Esophagus muscularis mucosa (tissue), 4 donors: ENCODE results near the gene BANK1. TPM values are rescaled to one million over a fixed set of nuclear protein-coding genes. Genes with fewer than 3 reads are reported as not detected.

ENCODE experiments used
- DNase-seq: peaks from one replicate; pipeline ENCODE4 v3.0.0-alpha.2; 2017; ENCODE audit errors: extremely low spot score
- H3K27ac ChIP-seq, 4 donors: fragments of 200-600 bp; sonication (generic); replicated peaks in 1 of 4; 1 replicate in 3 of 4; 2 replicates in 1 of 4; pipeline ENCODE4 v1.5.1; 2016 to 2019; ENCODE audit warnings: mild to moderate bottlenecking in 1 of 4
- H3K27me3 ChIP-seq, 4 donors: fragments of 200-600 bp; sonication (generic); one replicate each; pipeline versions ENCODE4 v1.5.1 to v1.6.0; 2016 to 2019
- H3K36me3 ChIP-seq, 4 donors: fragments of 200-600 bp; sonication (generic); one replicate each; pipeline ENCODE4 v1.5.1; 2016 to 2019
- H3K4me1 ChIP-seq, 4 donors: fragments of 200-600 bp; sonication (generic); one replicate each; pipeline ENCODE4 v1.5.1; 2016 to 2019
- H3K4me3 ChIP-seq, 4 donors: fragments of 200-600 bp; sonication (generic); 1 replicate in 2 of 4; 2 replicates in 2 of 4; pipeline ENCODE4 v1.5.1; 2016 to 2019; ENCODE audit warnings: mild to moderate bottlenecking in 4 of 4, moderate library complexity in 1 of 4
- H3K9me3 ChIP-seq, 4 donors: fragments of 200-600 bp; sonication (generic); 1 replicate in 3 of 4; 2 replicates in 1 of 4; pipeline ENCODE4 v1.5.1; 2016 to 2019
- EP300 ChIP-seq: sonication (generic); formaldehyde crosslinking; IDR thresholded peaks from one replicate; pipeline ENCODE4 v1.6.1; 2017; ENCODE audit warnings: antibody characterized with exemption
- POLR2A ChIP-seq: fragments of 450-650 bp; IDR thresholded peaks from one replicate; pipeline ENCODE4 v1.6.1; 2017; ENCODE audit warnings: antibody characterized with exemption, moderate library complexity, mild to moderate bottlenecking, low read depth
- POLR2AphosphoS5 ChIP-seq, 2 donors: sonication (generic); formaldehyde crosslinking; IDR thresholded peaks; one replicate each; pipeline ENCODE4 v1.6.1; 2017; ENCODE audit warnings: antibody characterized with exemption in 2 of 2
- WGBS: methylation state at CpG from one replicate; pipeline ENCODE4 v1.1.5; 2018; 5-methylcytosine and 5-hydroxymethylcytosine counted together
- intact Hi-C: fragments of 100-400 bp; cut with DNase I; formaldehyde crosslinking; loops from one replicate; pipeline ENCODE4 v1.15.1; 2023
- total RNA-seq, 4 donors: library from RNA; depleted of rRNA; stranded (reverse); fragments of >200 nt; gene quantifications; one replicate each; pipeline versions ENCODE4 v1.1.0 to v1.2.1, GENCODE V29; 2016
- TF ChIP-seq, protein P1 (sequence below), 3 experiments: fragments of 200-600 bp in 2 of 3; fragments of 450-650 bp in 1 of 3; sonication (generic) in 2 of 3; IDR thresholded peaks; one replicate each; pipeline ENCODE4 v1.5.1; 2017 to 2019; ENCODE audit warnings: antibody characterized with exemption in 3 of 3, mild to moderate bottlenecking in 2 of 3, moderate library complexity in 1 of 3

BANK1 gene
- total RNA-seq, 4 donors from 2014 or later, result 0.45 to 2.7 (median 0.96) TPM

DNA sequence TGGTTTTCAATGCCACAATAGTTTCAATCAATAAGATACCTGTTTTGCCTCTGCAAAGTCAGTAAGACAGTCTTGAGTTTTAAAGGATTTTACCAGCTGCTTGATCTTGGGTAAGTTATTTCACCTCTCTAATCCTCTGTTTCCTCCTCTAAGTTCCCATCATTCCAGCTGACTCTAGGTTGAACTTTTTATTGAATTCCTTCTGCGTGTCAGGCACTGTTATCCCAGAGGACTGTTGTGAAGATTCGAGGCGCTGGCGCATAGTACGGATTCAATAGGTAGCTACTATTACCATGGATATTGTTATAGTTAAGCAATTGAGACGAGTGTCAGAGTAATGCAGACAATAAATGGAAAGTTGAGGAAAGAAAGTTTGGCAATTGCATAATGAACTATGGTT, 179.4 kb downstream of the BANK1 start:
- intact Hi-C loops, result no loop called here

DNA sequence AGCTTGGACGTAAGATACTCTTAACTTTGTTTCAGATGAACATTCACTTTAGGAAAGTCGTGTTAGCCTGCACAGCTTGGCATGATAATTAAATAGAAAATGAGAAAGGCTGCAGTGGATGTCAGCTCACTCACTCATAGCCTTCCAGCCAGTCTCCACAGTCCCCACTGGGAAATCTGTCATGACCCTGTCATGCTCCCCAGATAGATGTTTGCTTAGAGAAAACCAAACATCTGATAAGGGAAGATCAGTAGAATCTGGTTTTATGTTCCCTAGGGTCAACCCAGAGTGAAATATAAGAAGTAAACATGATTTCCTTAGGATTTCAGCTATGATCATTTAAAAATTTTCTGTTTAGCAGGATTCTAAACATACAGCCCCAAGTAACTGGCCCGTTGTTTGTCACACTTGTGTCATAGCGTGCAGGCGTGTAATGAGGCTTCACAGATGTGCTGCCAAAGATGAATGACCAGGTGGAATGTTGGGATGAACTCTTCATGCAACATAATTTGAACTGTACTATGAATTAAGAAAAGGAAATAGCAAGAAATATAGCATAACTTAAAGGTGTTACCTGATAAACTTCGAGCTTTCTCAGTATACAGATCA, 180.1 kb downstream of the BANK1 start:
- Histone ChIP-seq H3K27me3 (no peaks in the 10 kb centered on the region), H3K36me3 (no peaks in the 10 kb centered on the region), H3K4me1 (no peaks in the 10 kb centered on the region), H3K9me3 (no peaks in the 10 kb centered on the region), H3K4me3 (no peak overlapping the region), H3K27ac (no peak overlapping the region)
- WGBS, result 48% methylated on average over 6 of the region's 6 CpGs
- DNase-seq, result no peak
- TF ChIP-seq POLR2A (no peak), POLR2AphosphoS5 (IDR thresholded peaks at IDR 0.05) (no peak), EP300 (no peak)
- TF ChIP-seq, protein P1, sequence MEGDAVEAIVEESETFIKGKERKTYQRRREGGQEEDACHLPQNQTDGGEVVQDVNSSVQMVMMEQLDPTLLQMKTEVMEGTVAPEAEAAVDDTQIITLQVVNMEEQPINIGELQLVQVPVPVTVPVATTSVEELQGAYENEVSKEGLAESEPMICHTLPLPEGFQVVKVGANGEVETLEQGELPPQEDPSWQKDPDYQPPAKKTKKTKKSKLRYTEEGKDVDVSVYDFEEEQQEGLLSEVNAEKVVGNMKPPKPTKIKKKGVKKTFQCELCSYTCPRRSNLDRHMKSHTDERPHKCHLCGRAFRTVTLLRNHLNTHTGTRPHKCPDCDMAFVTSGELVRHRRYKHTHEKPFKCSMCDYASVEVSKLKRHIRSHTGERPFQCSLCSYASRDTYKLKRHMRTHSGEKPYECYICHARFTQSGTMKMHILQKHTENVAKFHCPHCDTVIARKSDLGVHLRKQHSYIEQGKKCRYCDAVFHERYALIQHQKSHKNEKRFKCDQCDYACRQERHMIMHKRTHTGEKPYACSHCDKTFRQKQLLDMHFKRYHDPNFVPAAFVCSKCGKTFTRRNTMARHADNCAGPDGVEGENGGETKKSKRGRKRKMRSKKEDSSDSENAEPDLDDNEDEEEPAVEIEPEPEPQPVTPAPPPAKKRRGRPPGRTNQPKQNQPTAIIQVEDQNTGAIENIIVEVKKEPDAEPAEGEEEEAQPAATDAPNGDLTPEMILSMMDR (IDR thresholded peaks at IDR 0.05), result no peak
- intact Hi-C loops, result no loop called here

More for the DNA sequence above, 179.4 kb downstream of the BANK1 start:
- Histone ChIP-seq H3K4me1 (no peaks in the 10 kb centered on the region), H3K36me3 (no peaks in the 10 kb centered on the region), H3K27ac (no peak overlapping the region), H3K9me3 (no peaks in the 10 kb centered on the region), H3K27me3 (no peaks in the 10 kb centered on the region), H3K4me3 (no peak overlapping the region)
- no peak for DNase-seq
- 65% methylated on average over 6 of the region's 6 CpGs for WGBS
- TF ChIP-seq EP300 (no peak), POLR2AphosphoS5 (IDR thresholded peaks at IDR 0.05) (no peak), POLR2A (no peak)
- TF ChIP-seq, protein P1 (IDR thresholded peaks at IDR 0.05), result no peak

DNA sequence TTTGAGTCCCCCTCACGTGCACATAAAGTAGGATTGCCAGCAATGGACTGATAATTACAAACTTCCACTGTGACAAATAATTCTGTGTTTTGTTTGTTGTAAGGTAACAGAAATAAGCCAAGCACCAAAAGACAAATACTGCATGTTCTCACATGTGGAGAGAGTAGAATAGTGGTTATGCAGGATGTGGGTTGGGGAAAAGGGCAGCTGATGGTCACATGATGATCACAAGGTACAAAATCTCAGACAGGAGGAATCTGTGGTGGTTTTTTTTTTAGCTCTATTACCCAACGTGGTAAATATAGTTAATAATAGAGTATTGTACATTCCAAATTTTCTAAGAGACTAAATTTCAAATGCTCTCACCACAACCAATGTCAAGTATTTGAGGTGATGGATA, 182.3 kb downstream of the BANK1 start:
- Histone ChIP-seq H3K27ac (no peak overlapping the region), H3K36me3 (no peaks in the 10 kb centered on the region), H3K4me3 (no peak overlapping the region), H3K9me3 (no peaks in the 10 kb centered on the region), H3K27me3 (no peaks in the 10 kb centered on the region), H3K4me1 (no peaks in the 10 kb centered on the region)
- intact Hi-C loops, result no loop called here
- TF ChIP-seq, protein P1 (IDR thresholded peaks at IDR 0.05), result no peak
- no peak for TF ChIP-seq POLR2AphosphoS5 (IDR thresholded peaks at IDR 0.05)
- TF ChIP-seq POLR2A, result no peak
- no peak for DNase-seq
- 59% methylated on average over 2 of the region's 2 CpGs for WGBS

DNA sequence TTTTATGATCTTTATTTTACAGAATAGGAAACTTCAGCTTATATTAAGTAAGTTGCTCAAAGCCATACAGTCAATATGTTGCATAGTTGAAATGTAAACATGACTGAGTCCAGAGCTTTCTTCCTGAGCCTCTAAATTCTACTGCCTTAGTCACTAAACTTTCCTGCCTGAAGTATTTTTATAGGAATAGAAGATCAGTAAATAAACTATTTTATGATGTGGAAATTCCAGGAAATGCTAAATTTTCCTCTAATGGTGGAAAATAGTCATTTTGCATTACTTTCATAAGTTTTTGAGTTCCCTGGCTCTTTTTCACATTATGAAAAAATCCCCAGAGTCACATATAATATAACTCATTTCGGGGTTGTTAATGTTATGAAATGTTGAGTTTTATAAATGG, 182.8 kb downstream of the BANK1 start:
- H3K36me3 ChIP-seq, result no peaks in the 10 kb centered on the region
- no peak overlapping the region for H3K27ac ChIP-seq
- no peaks in the 10 kb centered on the region for H3K9me3 ChIP-seq
- intact Hi-C loops, result no loop called here
- no peaks in the 10 kb centered on the region for H3K4me1 ChIP-seq
- WGBS, result 77% methylated on average over 1 of the region's 1 CpG
- DNase-seq, result no peak
- no peaks in the 10 kb centered on the region for H3K27me3 ChIP-seq
- no peak overlapping the region for H3K4me3 ChIP-seq
- TF ChIP-seq POLR2A (no peak), EP300 (no peak), POLR2AphosphoS5 (IDR thresholded peaks at IDR 0.05) (no peak)
- TF ChIP-seq, protein P1 (IDR thresholded peaks at IDR 0.05), result no peak

DNA sequence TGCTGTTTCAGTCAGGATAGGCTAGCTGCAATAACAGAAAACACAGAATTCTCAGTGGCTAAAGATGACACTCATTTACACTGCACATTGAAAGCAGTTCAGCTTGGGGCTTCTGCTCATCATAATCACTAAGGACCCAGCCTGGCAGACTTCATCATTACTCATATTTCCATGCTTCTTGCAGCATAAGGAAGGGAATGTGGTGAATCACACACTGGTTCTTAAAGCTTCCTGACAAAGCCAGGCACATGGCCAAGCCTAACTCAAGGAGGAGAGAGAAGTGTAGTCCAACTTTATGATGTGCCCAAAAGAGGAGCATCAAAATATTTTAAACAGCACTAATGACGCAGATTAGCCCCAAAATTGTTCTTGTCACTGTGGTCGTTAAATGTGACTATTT, 186.5 kb downstream of the BANK1 start:
- Histone ChIP-seq H3K4me1 (no peaks in the 10 kb centered on the region), H3K27ac (no peak overlapping the region), H3K9me3 (no peaks in the 10 kb centered on the region), H3K27me3 (no peaks in the 10 kb centered on the region), H3K36me3 (no peaks in the 10 kb centered on the region), H3K4me3 (no peak overlapping the region)
- TF ChIP-seq EP300 (no peak), POLR2A (no peak), POLR2AphosphoS5 (IDR thresholded peaks at IDR 0.05) (no peak)
- TF ChIP-seq, protein P1 (IDR thresholded peaks at IDR 0.05), result no peak
- no peak for DNase-seq
- intact Hi-C loops, result no loop called here
- 24% methylated on average over 2 of the region's 2 CpGs for WGBS
